Measurements from ENCODE around the gene PDZD2. TPM values are rescaled to one million over a fixed set of nuclear protein-coding genes. Genes with fewer than 3 reads are reported as not detected.

The PDZD2 gene
- total and polyA plus RNA-seq, 2 experiments from 2014 or later: 1.7 to 4.0 TPM

DNA sequence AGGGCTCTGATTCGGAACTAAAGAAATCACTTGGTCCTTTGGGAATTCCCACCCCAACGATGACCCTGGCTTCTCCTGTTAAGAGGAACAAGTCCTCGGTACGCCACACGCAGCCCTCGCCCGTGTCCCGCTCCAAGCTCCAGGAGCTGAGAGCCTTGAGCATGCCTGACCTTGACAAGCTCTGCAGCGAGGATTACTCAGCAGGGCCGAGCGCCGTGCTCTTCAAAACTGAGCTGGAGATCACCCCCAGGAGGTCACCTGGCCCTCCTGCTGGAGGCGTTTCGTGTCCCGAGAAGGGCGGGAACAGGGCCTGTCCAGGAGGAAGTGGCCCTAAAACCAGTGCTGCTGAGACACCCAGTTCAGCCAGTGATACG is 451.8 kb downstream of the PDZD2 start:
- DNase-seq (ENCODE audit: low spot score): no peak
- Histone ChIP-seq H3K36me3 (replicated peaks; ENCODE audit: insufficient read depth, low read depth) (no peaks in the 10 kb centered on the region), H3K9me2 (replicated peaks; ENCODE audit: insufficient read depth) (no peaks in the 10 kb centered on the region), H2AFZ (no peak overlapping the region), H3K4me1 (ENCODE audit: insufficient read depth) (no peaks in the 10 kb centered on the region), H3K27me3 (no peaks in the 10 kb centered on the region), H3K9me3 (ENCODE audit: low read depth) (no peaks in the 10 kb centered on the region), H3K4me3 (no peak overlapping the region), H4K20me1 (ENCODE audit: insufficient read depth, poor library complexity, severe bottlenecking) (no peaks in the 10 kb centered on the region), H3K4me2 (no peak overlapping the region), H3K79me2 (no peaks in the 10 kb centered on the region), H3K27ac (no peak overlapping the region)
- WGBS (ENCODE audit: low lambda C conversion rate, missing lambda C conversion rate): 94% methylated on average over 17 of the region's 17 CpGs
- TF ChIP-seq, protein P1, sequence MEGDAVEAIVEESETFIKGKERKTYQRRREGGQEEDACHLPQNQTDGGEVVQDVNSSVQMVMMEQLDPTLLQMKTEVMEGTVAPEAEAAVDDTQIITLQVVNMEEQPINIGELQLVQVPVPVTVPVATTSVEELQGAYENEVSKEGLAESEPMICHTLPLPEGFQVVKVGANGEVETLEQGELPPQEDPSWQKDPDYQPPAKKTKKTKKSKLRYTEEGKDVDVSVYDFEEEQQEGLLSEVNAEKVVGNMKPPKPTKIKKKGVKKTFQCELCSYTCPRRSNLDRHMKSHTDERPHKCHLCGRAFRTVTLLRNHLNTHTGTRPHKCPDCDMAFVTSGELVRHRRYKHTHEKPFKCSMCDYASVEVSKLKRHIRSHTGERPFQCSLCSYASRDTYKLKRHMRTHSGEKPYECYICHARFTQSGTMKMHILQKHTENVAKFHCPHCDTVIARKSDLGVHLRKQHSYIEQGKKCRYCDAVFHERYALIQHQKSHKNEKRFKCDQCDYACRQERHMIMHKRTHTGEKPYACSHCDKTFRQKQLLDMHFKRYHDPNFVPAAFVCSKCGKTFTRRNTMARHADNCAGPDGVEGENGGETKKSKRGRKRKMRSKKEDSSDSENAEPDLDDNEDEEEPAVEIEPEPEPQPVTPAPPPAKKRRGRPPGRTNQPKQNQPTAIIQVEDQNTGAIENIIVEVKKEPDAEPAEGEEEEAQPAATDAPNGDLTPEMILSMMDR (IDR thresholded peaks at IDR 0.05; ENCODE audit: poor library complexity): no peak
- TF ChIP-seq EZH2 (IDR thresholded peaks at IDR 0.05; ENCODE audit: borderline replicate concordance) (no peak), EZH2phosphoT487 (IDR thresholded peaks at IDR 0.05; ENCODE audit: low read depth, severe bottlenecking, unreplicated experiment) (no peak)

DNA sequence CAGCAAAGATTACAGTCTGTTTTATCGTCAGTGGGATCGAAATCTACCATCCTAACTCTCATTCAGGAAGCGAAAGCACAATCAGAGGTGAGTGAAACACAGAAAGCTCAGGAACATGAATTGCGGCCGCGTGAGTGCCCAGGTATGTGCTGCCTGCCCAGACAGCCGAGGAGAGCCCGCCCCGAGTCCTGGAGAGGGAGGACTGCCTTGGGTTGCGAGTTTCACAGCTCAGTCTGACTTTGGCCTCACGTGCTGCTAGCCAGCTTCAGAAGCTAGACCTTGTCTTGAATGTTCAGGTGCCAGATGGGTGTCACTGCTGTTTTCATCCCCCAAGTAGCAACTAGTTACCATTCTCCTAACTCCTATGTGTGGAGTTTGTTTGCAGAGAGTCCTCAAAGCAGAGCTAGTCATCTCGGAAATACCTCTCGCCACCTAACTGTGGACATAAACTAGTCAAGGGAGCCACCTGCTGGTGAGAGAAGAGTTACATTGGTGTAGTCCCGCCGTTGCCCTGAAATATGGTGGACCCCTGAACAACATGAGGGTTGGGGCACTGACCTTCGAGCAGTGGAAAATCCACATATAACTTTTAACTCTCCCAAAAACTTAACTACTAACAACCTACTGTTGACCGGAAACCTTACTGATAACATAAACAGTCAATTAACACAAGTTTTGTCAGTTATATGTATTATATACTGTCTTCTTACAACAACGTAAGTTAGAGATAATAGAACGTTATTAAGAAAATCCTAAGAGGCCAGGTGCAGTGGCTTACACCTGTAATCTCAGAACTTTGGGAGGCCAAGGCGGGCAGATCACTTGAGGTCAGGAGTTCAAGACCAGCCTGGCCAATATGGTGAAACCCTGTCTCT is 454.2 kb downstream of the PDZD2 start:
- no peak overlapping the region for H3K27ac ChIP-seq
- no peaks in the 10 kb centered on the region for H3K79me2 ChIP-seq
- TF ChIP-seq, protein P1 (IDR thresholded peaks at IDR 0.05; ENCODE audit: poor library complexity): peak; percentile 74
- no peak for TF ChIP-seq EZH2 (IDR thresholded peaks at IDR 0.05; ENCODE audit: borderline replicate concordance)
- TF ChIP-seq EZH2phosphoT487 (IDR thresholded peaks at IDR 0.05; ENCODE audit: low read depth, severe bottlenecking, unreplicated experiment): no peak
- H3K4me1 ChIP-seq (ENCODE audit: insufficient read depth): no peaks in the 10 kb centered on the region
- H3K4me3 ChIP-seq: no peak overlapping the region
- H4K20me1 ChIP-seq (ENCODE audit: insufficient read depth, poor library complexity, severe bottlenecking): no peaks in the 10 kb centered on the region
- DNase-seq (ENCODE audit: low spot score): peak; percentile 88
- H3K9me2 ChIP-seq (replicated peaks; ENCODE audit: insufficient read depth): no peaks in the 10 kb centered on the region
- no peak overlapping the region for H2AFZ ChIP-seq
- WGBS (ENCODE audit: low lambda C conversion rate, missing lambda C conversion rate): 72% methylated on average over 20 of the region's 20 CpGs
- H3K9me3 ChIP-seq (ENCODE audit: low read depth): no peaks in the 10 kb centered on the region
- no peak overlapping the region for H3K4me2 ChIP-seq
- H3K36me3 ChIP-seq (replicated peaks; ENCODE audit: insufficient read depth, low read depth): no peaks in the 10 kb centered on the region
- H3K27me3 ChIP-seq: no peaks in the 10 kb centered on the region

GRCh38 chr5:32094691-32095090 is 455.8 kb downstream of the PDZD2 start:
- no peak for DNase-seq (ENCODE audit: low spot score)

More at GRCh38 chr5:32094691-32095090, 455.8 kb downstream of the PDZD2 start:
- Histone ChIP-seq H3K36me3 (replicated peaks; ENCODE audit: insufficient read depth, low read depth) (no peaks in the 10 kb centered on the region), H3K4me2 (no peak overlapping the region), H2AFZ (no peak overlapping the region), H3K9me2 (replicated peaks; ENCODE audit: insufficient read depth) (no peaks in the 10 kb centered on the region), H3K4me1 (ENCODE audit: insufficient read depth) (no peaks in the 10 kb centered on the region), H3K27ac (no peak overlapping the region), H3K27me3 (no peaks in the 10 kb centered on the region), H3K4me3 (no peak overlapping the region), H3K79me2 (no peaks in the 10 kb centered on the region), H4K20me1 (ENCODE audit: insufficient read depth, poor library complexity, severe bottlenecking) (no peaks in the 10 kb centered on the region), H3K9me3 (ENCODE audit: low read depth) (no peaks in the 10 kb centered on the region)
- TF ChIP-seq EZH2 (IDR thresholded peaks at IDR 0.05; ENCODE audit: borderline replicate concordance) (no peak), EZH2phosphoT487 (IDR thresholded peaks at IDR 0.05; ENCODE audit: low read depth, severe bottlenecking, unreplicated experiment) (no peak)
- TF ChIP-seq, protein P1 (IDR thresholded peaks at IDR 0.05; ENCODE audit: poor library complexity): no peak
- WGBS (ENCODE audit: low lambda C conversion rate, missing lambda C conversion rate): 97% methylated on average over 5 of the region's 5 CpGs

All from hepatocyte (in vitro differentiated cells).